HEK293 (cell line): Measurements from ENCODE around the gene KIF26B.

Source experiments
- CTCF ChIA-PET: fragments of 350-600 bp; formaldehyde crosslinking; extraction: SDS; loops from one replicate; lab custom pipeline; 2021; ENCODE audit warnings: antibody characterized with exemption; lab: Yijun Ruan, JAX
- POLR2A ChIA-PET: fragments of 300-600 bp; formaldehyde crosslinking; extraction: SDS; loops from one replicate; lab custom pipeline; 2020; ENCODE audit warnings: antibody characterized with exemption, inconsistent platforms; lab: Yijun Ruan, JAX
- H3K27ac ChIP-seq: fragments of 200-500 bp; sonication (Bioruptor generic); 2 replicates; pipeline ENCODE4 v1.5.1; 2014; ENCODE audit warnings: low read depth, low read length, control low read depth, inconsistent platforms; ENCODE audit errors: extremely low read depth
- H3K36me3 ChIP-seq, 2 experiments: fragments of 200-500 bp in 1 of 2; sonication (Bioruptor generic) in 1 of 2; 1 replicate in 1 of 2; 2 replicates in 1 of 2; pipeline ENCODE4 v1.5.1; 2014 to 2017; ENCODE audit warnings: inconsistent platforms in 2 of 2, low read length in 2 of 2; ENCODE audit not compliant: control insufficient read depth in 2 of 2, insufficient read depth in 1 of 2
- H3K4me1 ChIP-seq: fragments of 200-500 bp; sonication (Bioruptor generic); 2 replicates; pipeline ENCODE4 v1.5.1; 2014; ENCODE audit warnings: mild to moderate bottlenecking, low read length, inconsistent platforms; ENCODE audit not compliant: control insufficient read depth, insufficient read depth
- H3K4me3 ChIP-seq: 2 replicates; pipeline ENCODE4 v1.5.1; 2011; ENCODE audit warnings: low read depth, mild to moderate bottlenecking, control low read depth, low read length, moderate library complexity
- H3K9me3 ChIP-seq: fragments of 200-500 bp; sonication (Bioruptor generic); 2 replicates; pipeline ENCODE4 v1.5.1; 2014; ENCODE audit warnings: low read depth, low read length, inconsistent platforms; ENCODE audit not compliant: control insufficient read depth, insufficient read depth
- EGR2 ChIP-seq: fragments of 450-650 bp; formaldehyde crosslinking; IDR thresholded peaks from 2 replicates; pipeline ENCODE4 v1.5.1; 2016; ENCODE audit warnings: low read depth, missing biosample characterization, missing genetic modification characterization
- MYNN ChIP-seq: fragments of 450-650 bp; formaldehyde crosslinking; IDR thresholded peaks from 2 replicates; pipeline ENCODE4 v1.5.1; 2016; ENCODE audit warnings: missing biosample characterization, missing genetic modification characterization, borderline replicate concordance
- MZF1 ChIP-seq: fragments of 450-650 bp; formaldehyde crosslinking; IDR thresholded peaks from 2 replicates; pipeline ENCODE4 v1.5.1; 2017; ENCODE audit warnings: missing biosample characterization, missing genetic modification characterization, borderline replicate concordance
- OSR2 ChIP-seq: fragments of 450-650 bp; formaldehyde crosslinking; IDR thresholded peaks from 2 replicates; pipeline ENCODE4 v1.5.1; 2016; ENCODE audit warnings: missing biosample characterization, missing genetic modification characterization
- PBX3 ChIP-seq: sonication (generic); formaldehyde crosslinking; IDR thresholded peaks from 2 replicates; pipeline ENCODE4 v1.8.1; 2022; ENCODE audit warnings: mild to moderate bottlenecking, moderate library complexity, missing genetic modification reagents
- REPIN1 ChIP-seq: fragments of 450-650 bp; formaldehyde crosslinking; IDR thresholded peaks from 2 replicates; pipeline ENCODE4 v1.5.1; 2017; ENCODE audit warnings: missing biosample characterization, missing genetic modification characterization, low read depth
- SP7 ChIP-seq: fragments of 450-650 bp; formaldehyde crosslinking; IDR thresholded peaks from 2 replicates; pipeline ENCODE4 v1.5.1; 2016; ENCODE audit warnings: missing biosample characterization, missing genetic modification characterization
- TCF7L2 ChIP-seq: IDR thresholded peaks from 2 replicates; pipeline ENCODE4 v1.6.1; 2011; ENCODE audit warnings: low read depth, mild to moderate bottlenecking, inconsistent platforms, low read length, moderate library complexity, borderline replicate concordance
- ZBTB11 ChIP-seq: fragments of 450-650 bp; formaldehyde crosslinking; conservative IDR thresholded peaks from 2 replicates; pipeline ENCODE4 v1.5.1; 2016; ENCODE audit warnings: low read depth, missing biosample characterization, missing genetic modification characterization
- ZFP3 ChIP-seq: fragments of 450-650 bp; formaldehyde crosslinking; IDR thresholded peaks from 2 replicates; pipeline ENCODE4 v1.5.1; 2016; ENCODE audit warnings: low read depth, missing biosample characterization, missing genetic modification characterization
- ZNF132 ChIP-seq: fragments of 450-650 bp; formaldehyde crosslinking; IDR thresholded peaks from 2 replicates; pipeline ENCODE4 v1.5.1; 2017; ENCODE audit warnings: missing biosample characterization, missing genetic modification characterization, borderline replicate concordance
- ZNF223 ChIP-seq: fragments of 450-650 bp; formaldehyde crosslinking; IDR thresholded peaks from 2 replicates; pipeline ENCODE4 v1.5.1; 2016; ENCODE audit warnings: missing biosample characterization, missing genetic modification characterization
- ZNF24 ChIP-seq: fragments of 450-650 bp; formaldehyde crosslinking; IDR thresholded peaks from 2 replicates; pipeline ENCODE4 v1.5.1; 2016; ENCODE audit warnings: missing biosample characterization, missing genetic modification characterization
- ZNF292 ChIP-seq: fragments of 450-650 bp; formaldehyde crosslinking; IDR thresholded peaks from 2 replicates; pipeline ENCODE4 v1.5.1; 2016; ENCODE audit warnings: low read depth, missing biosample characterization, missing genetic modification characterization, borderline replicate concordance
- ZNF311 ChIP-seq: fragments of 450-650 bp; formaldehyde crosslinking; IDR thresholded peaks from 2 replicates; pipeline ENCODE4 v1.5.1; 2017; ENCODE audit warnings: missing biosample characterization, missing genetic modification characterization, borderline replicate concordance
- ZNF362 ChIP-seq: fragments of 450-650 bp; formaldehyde crosslinking; IDR thresholded peaks from 2 replicates; pipeline ENCODE4 v1.5.1; 2016; ENCODE audit warnings: missing biosample characterization, missing genetic modification characterization
- ZNF585B ChIP-seq: fragments of 450-650 bp; formaldehyde crosslinking; IDR thresholded peaks from 2 replicates; pipeline ENCODE4 v1.5.1; 2016; ENCODE audit warnings: missing biosample characterization, missing genetic modification characterization
- ZNF645 ChIP-seq: fragments of 450-650 bp; formaldehyde crosslinking; IDR thresholded peaks from 2 replicates; pipeline ENCODE4; 2016; ENCODE audit warnings: missing biosample characterization, missing genetic modification characterization
- ZNF792 ChIP-seq: fragments of 450-650 bp; formaldehyde crosslinking; IDR thresholded peaks from 2 replicates; pipeline ENCODE4 v1.5.1; 2016; ENCODE audit warnings: missing biosample characterization, missing genetic modification characterization
- ZSCAN18 ChIP-seq: fragments of 450-650 bp; formaldehyde crosslinking; IDR thresholded peaks from 2 replicates; pipeline ENCODE4 v1.5.1; 2016; ENCODE audit warnings: missing biosample characterization, missing genetic modification characterization

The KIF26B gene

GRCh38 chr1:245111073-245111472 lies 43.7 kb upstream of the KIF26B start (continued):
- no peak for TF ChIP-seq ZBTB11
- no peak for TF ChIP-seq PBX3 (CRISPR knock-in tag)
- TF ChIP-seq OSR2 (tag by site-specific recombination) = no peak
- no peak for TF ChIP-seq REPIN1 (tag by site-specific recombination)
- TF ChIP-seq ZNF362 (tag by site-specific recombination) = no peak
- no peak for TF ChIP-seq ZNF585B (tag by site-specific recombination)
- TF ChIP-seq ZSCAN18 (tag by site-specific recombination) = no peak
- TF ChIP-seq SP7 (tag by site-specific recombination) = no peak
- TF ChIP-seq ZNF792 = no peak
- TF ChIP-seq MYNN (tag by site-specific recombination) = no peak
- no peak for TF ChIP-seq ZFP3 (tag by site-specific recombination)
- no peak for TF ChIP-seq ZNF311 (tag by site-specific recombination)
- no peak for TF ChIP-seq ZNF223

- no peak overlapping the region for H3K27ac ChIP-seq
- H3K4me1 ChIP-seq = no peaks in the 10 kb centered on the region
- no peak for TF ChIP-seq ZNF645 (tag by site-specific recombination)
- TF ChIP-seq EGR2 (tag by site-specific recombination) = no peak
- no peak for TF ChIP-seq TCF7L2
- H3K9me3 ChIP-seq = no peaks in the 10 kb centered on the region
- H3K4me3 ChIP-seq = no peak overlapping the region
- ChIA-PET CTCF (interaction anchor here (1.0 kb wide), 1 partner anchor 34 kb away, joined by 4 read pairs; no protein-coding TSS in a partner anchor), POLR2A (no interaction called here)
- H3K36me3 ChIP-seq = no peaks in the 10 kb centered on the region
Observed at GRCh38 chr1:245113649-245114048, 41.1 kb upstream of the KIF26B start.

GRCh38 chr1:245116131-245116530 lies 38.7 kb upstream of the KIF26B start:
- POLR2A ChIA-PET = no interaction called here
- no peaks in the 10 kb centered on the region for H3K36me3 ChIP-seq
- CTCF ChIA-PET = interaction anchor here (0.6 kb wide), 1 partner anchor 72 kb away, joined by 3 read pairs; no protein-coding TSS in a partner anchor

More at GRCh38 chr1:245116131-245116530, 38.7 kb upstream of the KIF26B start:
- no peak overlapping the region for H3K4me3 ChIP-seq
- H3K4me1 ChIP-seq = no peaks in the 10 kb centered on the region
- H3K9me3 ChIP-seq = no peaks in the 10 kb centered on the region
- TF ChIP-seq ZNF292 (tag by site-specific recombination) (no peak), MZF1 (no peak), ZNF24 (tag by site-specific recombination) (no peak), ZNF132 (tag by site-specific recombination) (no peak)
- H3K27ac ChIP-seq = no peak overlapping the region
